Measurements from ENCODE around the gene AGT.

DNA sequence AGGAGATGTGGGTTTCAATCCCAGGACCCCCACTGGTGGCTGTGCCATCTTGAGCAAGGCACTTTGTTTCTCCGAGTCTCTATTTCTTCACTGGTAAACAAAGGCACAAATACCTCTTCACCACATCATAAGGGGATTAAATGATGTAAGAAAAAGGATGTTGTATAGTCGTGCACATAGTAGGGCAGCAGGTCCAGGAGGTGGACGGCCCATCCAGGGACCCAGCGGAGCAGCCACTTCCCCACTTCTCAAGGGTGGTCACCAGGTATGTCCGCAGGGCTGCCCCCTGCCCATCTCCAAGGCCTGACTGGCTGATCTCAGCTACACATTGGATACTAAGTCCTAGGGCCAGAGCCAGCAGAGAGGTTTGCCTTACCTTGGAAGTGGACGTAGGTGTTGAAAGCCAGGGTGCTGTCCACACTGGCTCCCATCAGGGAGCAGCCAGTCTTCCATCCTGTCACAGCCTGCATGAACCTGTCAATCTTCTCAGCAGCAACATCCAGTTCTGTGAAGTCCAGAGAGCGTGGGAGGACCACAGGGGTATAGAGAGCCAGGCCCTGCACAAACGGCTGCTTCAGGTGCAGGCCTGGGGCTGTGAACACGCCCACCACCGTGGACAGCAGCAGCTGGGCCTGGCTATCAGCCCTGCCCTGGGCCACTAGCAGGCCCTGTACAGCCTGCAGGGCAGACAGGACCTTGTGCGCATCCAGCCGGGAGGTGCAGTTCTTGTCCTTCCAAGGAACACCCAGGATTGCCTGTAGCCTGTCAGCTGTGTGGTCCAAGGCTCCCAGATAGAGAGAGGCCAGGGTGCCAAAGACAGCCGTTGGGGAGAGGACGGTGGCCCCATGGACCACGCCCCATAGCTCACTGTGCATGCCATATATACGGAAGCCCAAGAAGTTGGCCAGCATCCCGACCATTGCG lies 4.0 kb downstream of the AGT start:
- TF ChIP-seq POLR2A (IDR thresholded peaks at IDR 0.05; ENCODE audit: borderline replicate concordance, extremely low read depth, insufficient read depth, insufficient read length) (no peak), SIN3A (IDR thresholded peaks at IDR 0.05; ENCODE audit: low read depth) (no peak), RAD21 (IDR thresholded peaks at IDR 0.05; ENCODE audit: low read depth) (no peak), CTCF (IDR thresholded peaks at IDR 0.05 in 2 of 3, conservative IDR thresholded peaks at IDR 0.05 in 1 of 3; ENCODE audit: borderline replicate concordance in 1 of 3, insufficient read depth in 1 of 3, low read depth in 2 of 3, low read length in 2 of 3) (no peak), POLR2AphosphoS5 (IDR thresholded peaks at IDR 0.05; ENCODE audit: low read depth, low read length) (no peak)
